Karpas-422 (cell line): ENCODE data around the gene TPH2. TPM values are rescaled to one million over a fixed set of nuclear protein-coding genes. Genes with fewer than 3 reads are reported as not detected.

ENCODE experiments used
- DNase-seq: peaks from one replicate; pipeline ENCODE4 v3.0.0-alpha.2; 2015
- H2AFZ ChIP-seq: fragments of 200-600 bp; sonication (generic); 2 replicates; pipeline ENCODE4 v1.6.1; 2014; ENCODE audit warnings: antibody characterized with exemption, low read length, mixed read lengths
- H3K27ac ChIP-seq: fragments of 200-600 bp; sonication (generic); 2 replicates; pipeline ENCODE4 v1.5.1; 2014; ENCODE audit warnings: mild to moderate bottlenecking, low read length, moderate library complexity
- H3K27me3 ChIP-seq: fragments of 200-600 bp; sonication (generic); 2 replicates; pipeline ENCODE4 v1.6.1; 2014; ENCODE audit warnings: low read length, mixed read lengths
- H3K36me3 ChIP-seq: fragments of 200-600 bp; sonication (generic); 2 replicates; pipeline ENCODE4 v1.6.1; 2014; ENCODE audit warnings: low read length, mixed read lengths; ENCODE audit not compliant: insufficient read depth
- H3K4me1 ChIP-seq: fragments of 200-600 bp; sonication (generic); 2 replicates; pipeline ENCODE4 v1.6.1; 2014; ENCODE audit warnings: mild to moderate bottlenecking, low read length, mixed read lengths
- H3K4me2 ChIP-seq: fragments of 200-600 bp; sonication (generic); 2 replicates; pipeline ENCODE4 v1.6.1; 2014; ENCODE audit warnings: low read length, low read depth, mild to moderate bottlenecking; ENCODE audit not compliant: poor library complexity, severe bottlenecking
- H3K4me3 ChIP-seq: fragments of 200-600 bp; sonication (generic); 2 replicates; pipeline ENCODE4 v1.5.1; 2014; ENCODE audit warnings: mild to moderate bottlenecking, antibody characterized with exemption, low read length, mixed read lengths
- H3K79me2 ChIP-seq: fragments of 200-600 bp; sonication (generic); 2 replicates; pipeline ENCODE4 v1.6.1; 2014; ENCODE audit warnings: mild to moderate bottlenecking, low read length, mixed read lengths
- H3K9ac ChIP-seq: fragments of 200-600 bp; sonication (generic); 2 replicates; pipeline ENCODE4 v1.6.0; 2014; ENCODE audit warnings: low read length
- H3K9me2 ChIP-seq: fragments of 200-600 bp; sonication (generic), shearing (Covaris generic); replicated peaks from 2 replicates; pipeline ENCODE4 v1.6.0; 2014; ENCODE audit warnings: mild to moderate bottlenecking, low read length, moderate library complexity; ENCODE audit not compliant: insufficient read depth
- H3K9me3 ChIP-seq: fragments of 300-700, 200-600 bp; sonication (generic); 2 replicates; pipeline ENCODE4 v1.6.1; 2014; ENCODE audit warnings: low read length, mixed read lengths
- H4K20me1 ChIP-seq: fragments of 200-600 bp; sonication (generic); 2 replicates; pipeline ENCODE4 v1.6.1; 2014; ENCODE audit warnings: mild to moderate bottlenecking, antibody characterized with exemption, low read length, low read depth; ENCODE audit not compliant: insufficient read depth
- total RNA-seq: library from RNA; depleted of rRNA; stranded (reverse); fragments of >200 nt; shearing (Covaris generic); gene quantifications from 2 replicates; pipeline ENCODE4 v1.2.3, GENCODE V29; 2014; ENCODE audit warnings: low replicate concordance

Gene TPH2
- total RNA-seq, 1 experiment from 2014 or later = not detected

DNA sequence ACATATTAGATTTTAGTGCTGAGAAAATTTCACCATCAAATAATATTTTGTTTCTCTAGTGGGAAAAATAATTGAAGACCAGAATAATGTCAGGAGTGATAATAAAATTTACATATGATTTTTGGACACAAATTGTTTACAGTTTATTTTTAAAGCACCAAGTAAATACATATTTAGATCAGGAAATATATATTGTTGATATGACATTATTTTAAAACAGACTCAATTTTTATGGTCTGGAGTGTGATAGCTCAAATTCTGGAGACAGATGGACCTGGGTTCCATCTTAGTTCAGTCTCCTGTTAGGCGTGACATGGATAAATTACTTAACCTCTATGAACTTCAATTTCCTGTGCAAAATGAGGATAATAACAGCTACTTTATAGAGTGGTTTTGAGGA, 135.4 kb downstream of the TPH2 start:
- no peaks in the 10 kb centered on the region for H3K79me2 ChIP-seq
- no peaks in the 10 kb centered on the region for H3K36me3 ChIP-seq
- H4K20me1 ChIP-seq = no peaks in the 10 kb centered on the region
- H3K9ac ChIP-seq = no peak overlapping the region
- no peaks in the 10 kb centered on the region for H3K4me1 ChIP-seq
- no peaks in the 10 kb centered on the region for H3K9me2 ChIP-seq
- no peaks in the 10 kb centered on the region for H3K9me3 ChIP-seq
- no peak overlapping the region for H3K27ac ChIP-seq
- H3K4me2 ChIP-seq = no peak overlapping the region
- H2AFZ ChIP-seq = no peak overlapping the region
- DNase-seq = no peak
- no peaks in the 10 kb centered on the region for H3K27me3 ChIP-seq
- no peak overlapping the region for H3K4me3 ChIP-seq

- Histone ChIP-seq H4K20me1 (no peaks in the 10 kb centered on the region), H3K9me3 (no peaks in the 10 kb centered on the region), H3K27ac (no peak overlapping the region), H3K4me3 (no peak overlapping the region), H2AFZ (no peak overlapping the region), H3K36me3 (no peaks in the 10 kb centered on the region), H3K4me1 (no peaks in the 10 kb centered on the region), H3K9ac (no peak overlapping the region), H3K9me2 (no peaks in the 10 kb centered on the region), H3K79me2 (no peaks in the 10 kb centered on the region), H3K27me3 (no peaks in the 10 kb centered on the region), H3K4me2 (no peak overlapping the region)
- no peak for DNase-seq
Observed at GRCh38 chr12:72074956-72075355, 136.3 kb downstream of the TPH2 start.

GRCh38 chr12:72075401-72075800, 136.8 kb downstream of the TPH2 start:
- H3K9ac ChIP-seq = no peak overlapping the region
- no peaks in the 10 kb centered on the region for H3K9me2 ChIP-seq
- no peak overlapping the region for H3K4me3 ChIP-seq
- no peaks in the 10 kb centered on the region for H3K36me3 ChIP-seq
- H4K20me1 ChIP-seq = no peaks in the 10 kb centered on the region
- DNase-seq = no peak
- no peaks in the 10 kb centered on the region for H3K4me1 ChIP-seq
- no peak overlapping the region for H3K27ac ChIP-seq
- no peak overlapping the region for H3K4me2 ChIP-seq
- no peak overlapping the region for H2AFZ ChIP-seq
- no peaks in the 10 kb centered on the region for H3K9me3 ChIP-seq
- no peaks in the 10 kb centered on the region for H3K27me3 ChIP-seq
- H3K79me2 ChIP-seq = no peaks in the 10 kb centered on the region

DNA sequence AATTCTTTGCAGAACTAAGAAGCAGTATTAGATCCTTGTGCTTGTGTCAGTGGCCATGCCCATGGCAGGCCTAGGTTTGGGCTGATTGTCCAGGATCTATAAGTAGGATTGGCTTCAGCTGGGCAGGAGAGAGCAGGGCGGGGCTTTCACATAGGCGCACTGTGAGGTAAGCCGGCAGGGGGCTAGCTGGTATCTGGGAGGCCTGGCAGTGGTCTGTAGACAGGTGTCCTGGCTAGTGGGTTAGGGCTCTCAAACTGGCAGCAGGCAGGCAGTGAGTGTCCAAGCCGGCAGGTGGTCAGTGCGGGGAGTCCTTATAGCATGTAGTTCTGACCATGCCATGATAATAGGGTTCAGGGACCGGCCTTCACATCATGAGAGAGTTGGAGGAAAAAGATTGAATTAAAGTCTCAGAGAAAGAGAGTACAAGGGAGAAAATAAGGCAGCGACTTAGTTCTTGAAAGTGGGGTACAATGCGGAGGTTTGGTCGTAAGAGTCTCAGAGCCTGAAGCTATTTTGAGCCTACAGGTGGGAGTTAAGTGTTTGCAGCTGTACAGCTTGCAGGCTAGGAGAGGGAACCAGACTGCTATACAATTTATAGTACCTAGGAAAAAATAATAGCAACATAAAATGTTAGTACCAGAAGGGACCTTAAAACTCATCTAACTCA, 137.4 kb downstream of the TPH2 start:
- no peak for DNase-seq
- Histone ChIP-seq H3K79me2 (no peaks in the 10 kb centered on the region), H3K27ac (no peak overlapping the region), H3K4me2 (no peak overlapping the region), H2AFZ (no peak overlapping the region), H3K9me2 (no peaks in the 10 kb centered on the region), H3K9me3 (no peaks in the 10 kb centered on the region), H3K27me3 (no peaks in the 10 kb centered on the region), H3K9ac (no peak overlapping the region), H4K20me1 (no peaks in the 10 kb centered on the region), H3K4me3 (no peak overlapping the region), H3K36me3 (no peaks in the 10 kb centered on the region), H3K4me1 (no peaks in the 10 kb centered on the region)

GRCh38 chr12:72076558-72076915, 137.9 kb downstream of the TPH2 start:
- Histone ChIP-seq H3K9me2 (no peaks in the 10 kb centered on the region), H3K79me2 (no peaks in the 10 kb centered on the region), H3K36me3 (no peaks in the 10 kb centered on the region), H3K27me3 (no peaks in the 10 kb centered on the region), H3K27ac (no peak overlapping the region), H3K9ac (no peak overlapping the region), H3K4me2 (no peak overlapping the region), H2AFZ (no peak overlapping the region), H3K9me3 (no peaks in the 10 kb centered on the region), H4K20me1 (no peaks in the 10 kb centered on the region), H3K4me3 (no peak overlapping the region), H3K4me1 (no peaks in the 10 kb centered on the region)
- DNase-seq = no peak

GRCh38 chr12:72077111-72077820, 138.6 kb downstream of the TPH2 start:
- Histone ChIP-seq H4K20me1 (no peaks in the 10 kb centered on the region), H2AFZ (no peak overlapping the region), H3K9me2 (no peaks in the 10 kb centered on the region), H3K9ac (no peak overlapping the region), H3K4me1 (no peaks in the 10 kb centered on the region), H3K9me3 (no peaks in the 10 kb centered on the region), H3K79me2 (no peaks in the 10 kb centered on the region), H3K36me3 (no peaks in the 10 kb centered on the region), H3K4me3 (no peak overlapping the region), H3K27ac (no peak overlapping the region), H3K27me3 (no peaks in the 10 kb centered on the region), H3K4me2 (no peak overlapping the region)
- no peak for DNase-seq

DNA sequence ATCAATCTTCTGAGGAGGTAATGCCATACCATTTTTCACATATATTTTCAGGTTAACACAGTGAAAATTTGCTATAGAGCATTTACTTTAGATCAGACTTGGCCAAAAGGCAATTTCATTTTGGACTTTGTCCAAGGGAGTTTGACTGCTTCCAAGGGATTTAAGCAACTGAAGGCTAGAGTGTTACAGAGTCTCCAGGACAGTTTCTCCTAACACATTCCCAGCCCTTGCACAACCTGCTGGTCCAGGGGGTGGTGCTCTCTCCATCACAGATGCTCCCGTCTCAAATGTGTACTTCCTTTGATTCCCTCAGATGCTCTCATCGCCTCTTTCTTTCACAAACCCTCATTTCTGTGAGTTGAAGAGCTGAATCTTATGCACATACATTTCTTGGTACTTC, 143.1 kb downstream of the TPH2 start:
- Histone ChIP-seq H3K27me3 (no peaks in the 10 kb centered on the region), H3K27ac (no peak overlapping the region), H3K9ac (no peak overlapping the region), H3K4me3 (no peak overlapping the region), H3K9me3 (no peaks in the 10 kb centered on the region), H3K4me2 (no peak overlapping the region), H4K20me1 (no peaks in the 10 kb centered on the region), H3K9me2 (no peaks in the 10 kb centered on the region), H2AFZ (no peak overlapping the region), H3K79me2 (no peaks in the 10 kb centered on the region), H3K36me3 (no peaks in the 10 kb centered on the region), H3K4me1 (no peaks in the 10 kb centered on the region)
- DNase-seq = no peak
